ENCODE measurements around the gene DMC1.

GRCh38 chr22:38469306-38469781 is 100.6 kb downstream of the DMC1 start:
- no peak for TF ChIP-seq POLR2A (IDR thresholded peaks at IDR 0.05; ENCODE audit: low read length)
- no peak for TF ChIP-seq GATA1 (IDR thresholded peaks at IDR 0.05; ENCODE audit: low read depth, low read length)

All from erythroblast (primary cell).